ENCODE data around the gene NSUN3. TPM values are rescaled to one million over a fixed set of nuclear protein-coding genes. Genes with fewer than 3 reads are reported as not detected.

Gene NSUN3
- total and polyA plus RNA-seq, 2 of the 8 experiments (the other 6 are each of a cell fraction or from before 2014, with no cell fraction given) = 2.1 to 5.1 TPM

DNA sequence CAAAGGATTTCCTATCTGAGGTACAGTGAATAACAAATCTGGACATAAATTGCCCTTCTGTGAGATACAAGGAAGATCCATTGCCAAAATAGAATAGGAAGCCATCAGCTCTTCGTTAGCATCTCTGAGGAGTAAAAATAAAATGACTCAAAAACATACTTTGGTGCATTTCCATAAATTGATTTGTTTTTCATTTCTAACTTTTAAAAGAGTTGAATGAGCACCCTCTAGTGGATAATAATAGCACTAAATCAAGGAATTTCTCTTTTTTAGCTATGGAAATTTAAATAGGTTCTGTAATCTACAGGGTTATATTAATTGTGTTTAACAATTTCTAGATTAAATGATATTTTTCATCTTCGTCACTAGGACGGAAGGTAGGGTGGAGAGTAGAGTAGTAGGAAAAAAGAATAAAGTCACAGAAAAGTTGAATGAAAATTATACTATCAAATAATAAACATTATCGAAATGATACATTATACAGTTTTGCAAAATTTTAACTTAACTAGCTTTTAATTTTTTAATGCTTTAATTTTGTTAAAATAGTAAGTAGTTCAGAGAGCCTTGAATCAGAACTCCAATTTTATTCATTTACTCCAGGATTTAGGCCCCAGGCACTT is 6.4 kb downstream of the NSUN3 start:
- H3K4ac ChIP-seq (replicated peaks; ENCODE audit: insufficient read length, low read depth, low read length) = no peak overlapping the region
- WGBS, 2 experiments (ENCODE audit: extremely low coverage in 1 of 2, insufficient coverage in 1 of 2, insufficient read length in 1 of 2, insufficient replicate concordance in 2 of 2, low coverage in 1 of 2, low lambda C conversion rate in 2 of 2, missing lambda C conversion rate in 1 of 2) = 71% methylated on average over 4 of the region's 4 CpGs; no CpG with 5 or more reads in 1 of the 2 experiments
- H3K23ac ChIP-seq (ENCODE audit: insufficient read length) = no peak overlapping the region
- no peaks in the 10 kb centered on the region for H3K4me1 ChIP-seq (replicated peaks in 1 of 4; ENCODE audit: control insufficient read depth in 3 of 4, insufficient read depth in 4 of 4, low read length in 3 of 4)
- H2AFZ ChIP-seq (ENCODE audit: low read length) = no peak overlapping the region
- H4K5ac ChIP-seq (ENCODE audit: insufficient read length, low read depth, low read length) = no peak overlapping the region
- TF ChIP-seq TEAD4 (IDR thresholded peaks at IDR 0.05; ENCODE audit: low read depth, low read length) = no peak
- no peak for TF ChIP-seq POU5F1 (IDR thresholded peaks at IDR 0.05; ENCODE audit: low read depth, low read length)
- no peak for TF ChIP-seq ATF3 (IDR thresholded peaks at IDR 0.05; ENCODE audit: insufficient read depth, low read depth, low read length)
- TF ChIP-seq, protein P1, sequence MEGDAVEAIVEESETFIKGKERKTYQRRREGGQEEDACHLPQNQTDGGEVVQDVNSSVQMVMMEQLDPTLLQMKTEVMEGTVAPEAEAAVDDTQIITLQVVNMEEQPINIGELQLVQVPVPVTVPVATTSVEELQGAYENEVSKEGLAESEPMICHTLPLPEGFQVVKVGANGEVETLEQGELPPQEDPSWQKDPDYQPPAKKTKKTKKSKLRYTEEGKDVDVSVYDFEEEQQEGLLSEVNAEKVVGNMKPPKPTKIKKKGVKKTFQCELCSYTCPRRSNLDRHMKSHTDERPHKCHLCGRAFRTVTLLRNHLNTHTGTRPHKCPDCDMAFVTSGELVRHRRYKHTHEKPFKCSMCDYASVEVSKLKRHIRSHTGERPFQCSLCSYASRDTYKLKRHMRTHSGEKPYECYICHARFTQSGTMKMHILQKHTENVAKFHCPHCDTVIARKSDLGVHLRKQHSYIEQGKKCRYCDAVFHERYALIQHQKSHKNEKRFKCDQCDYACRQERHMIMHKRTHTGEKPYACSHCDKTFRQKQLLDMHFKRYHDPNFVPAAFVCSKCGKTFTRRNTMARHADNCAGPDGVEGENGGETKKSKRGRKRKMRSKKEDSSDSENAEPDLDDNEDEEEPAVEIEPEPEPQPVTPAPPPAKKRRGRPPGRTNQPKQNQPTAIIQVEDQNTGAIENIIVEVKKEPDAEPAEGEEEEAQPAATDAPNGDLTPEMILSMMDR (IDR thresholded peaks at IDR 0.05; ENCODE audit: control extremely low read depth in 1 of 3, insufficient read depth in 1 of 3, low read depth in 1 of 3, low read length in 3 of 3) = peak in 1 of 3 experiments; percentile 36; a peak in 1 of 4 replicates
- TF ChIP-seq CHD1 (IDR thresholded peaks at IDR 0.05; ENCODE audit: low read depth, low read length) = no peak
- peak in 1 of 2 experiments; percentile 8; a peak in 2 of 4 replicates for TF ChIP-seq RAD21 (IDR thresholded peaks at IDR 0.05 in 1 of 2, conservative IDR thresholded peaks at IDR 0.05 in 1 of 2; ENCODE audit: low read depth in 2 of 2, low read length in 2 of 2)
- TF ChIP-seq FOSL1 (IDR thresholded peaks at IDR 0.05; ENCODE audit: insufficient read depth, low read depth, low read length) = no peak
- H2BK12ac ChIP-seq (ENCODE audit: low read depth, low read length) = no peak overlapping the region
- H3K23me2 ChIP-seq (ENCODE audit: low read depth, low read length) = no peaks in the 10 kb centered on the region
- POLR2A ChIA-PET (ENCODE audit: partially characterized antibody) = no interaction called here
- H3K36me3 ChIP-seq (ENCODE audit: control insufficient read depth in 2 of 4, insufficient read depth in 4 of 4, low read length in 3 of 4) = no peaks in the 10 kb centered on the region; a peak in 1 of 8 replicates
- no peak overlapping the region for H4K8ac ChIP-seq (ENCODE audit: extremely low read depth, insufficient read depth, low read length)
- no peak overlapping the region for H4K91ac ChIP-seq (replicated peaks; ENCODE audit: insufficient read length, low read length)
- H4K20me1 ChIP-seq (replicated peaks in 1 of 2; ENCODE audit: control insufficient read depth in 1 of 2, insufficient read depth in 2 of 2, low read length in 2 of 2) = no peaks in the 10 kb centered on the region
- H3K18ac ChIP-seq (ENCODE audit: extremely low read depth, low read length) = no peak overlapping the region
- no peak overlapping the region for H2BK5ac ChIP-seq (ENCODE audit: low read depth, low read length)
- no peak overlapping the region for H2BK15ac ChIP-seq (ENCODE audit: low read length)
- H3K79me2 ChIP-seq (ENCODE audit: control insufficient read depth in 1 of 2, insufficient read depth in 2 of 2, low read length in 2 of 2) = peaks cover 0 to 4% of the 10 kb centered on the region in 2 experiments; a peak in 1 of 4 replicates
- H3K4me3 ChIP-seq (ENCODE audit: extremely low read depth in 1 of 4, insufficient read depth in 2 of 4, low read depth in 3 of 4, low read length in 4 of 4) = no peak overlapping the region
- no peak overlapping the region for H3K56ac ChIP-seq (replicated peaks; ENCODE audit: insufficient read length, low read depth, low read length)
- H2AK5ac ChIP-seq (ENCODE audit: low read depth, low read length) = no peak overlapping the region
- no peaks in the 10 kb centered on the region for H3K27me3 ChIP-seq (replicated peaks in 1 of 4; ENCODE audit: control insufficient read depth in 3 of 4, extremely low read depth in 1 of 4, insufficient read depth in 3 of 4, low read length in 3 of 4)
- no peak overlapping the region for H3K4me2 ChIP-seq (ENCODE audit: insufficient read depth in 1 of 2, low read depth in 2 of 2, low read length in 2 of 2)
- H3K79me1 ChIP-seq (ENCODE audit: low read depth, low read length) = no peaks in the 10 kb centered on the region
- no peak overlapping the region for H3K9ac ChIP-seq (replicated peaks in 1 of 4; ENCODE audit: extremely low read depth in 1 of 4, low read depth in 3 of 4, low read length in 3 of 4)
- H2BK120ac ChIP-seq (replicated peaks; ENCODE audit: low read depth, low read length) = no peak overlapping the region
- DNase-seq (ENCODE audit: low read depth in 1 of 2, low spot score in 2 of 2) (no peak), FAIRE-seq (no peak)
- H3K27ac ChIP-seq (ENCODE audit: low read depth, low read length) = no peak overlapping the region
- no peak overlapping the region for H2BK20ac ChIP-seq (ENCODE audit: low read length)
- CTCF ChIA-PET (ENCODE audit: partially characterized antibody) = interaction anchor here (0.5 to 3.0 kb wide), 14 partner anchors 9 to 255 kb away, joined by 3 to 15 read pairs (median 3); no protein-coding TSS in a partner anchor
- peaks cover 0 to 2% of the 10 kb centered on the region in 2 experiments; a peak in 2 of 4 replicates for H3K9me3 ChIP-seq (ENCODE audit: insufficient read depth in 2 of 2, low read depth in 1 of 2, low read length in 1 of 2)
- no peak overlapping the region for H3K14ac ChIP-seq (ENCODE audit: insufficient read length)
